Muscle of leg (tissue), 11 donors: ENCODE results near the gene AHDC1. TPM values are rescaled to one million over a fixed set of nuclear protein-coding genes. Genes with fewer than 3 reads are reported as not detected.

Source experiments
- DNase-seq: peaks from one replicate; pipeline ENCODE4 v3.0.0; 2013
- H3K27ac ChIP-seq: one replicate; pipeline ENCODE4 v1.5.1; 2013; ENCODE audit warnings: mild to moderate bottlenecking, low read length, control low read depth
- H3K27me3 ChIP-seq: one replicate; pipeline ENCODE4 v1.6.1; 2013; ENCODE audit warnings: low read length; ENCODE audit not compliant: control insufficient read depth, insufficient read depth
- H3K36me3 ChIP-seq: one replicate; pipeline ENCODE4 v1.6.1; 2013; ENCODE audit warnings: low read length; ENCODE audit not compliant: control insufficient read depth, insufficient read depth
- H3K4me1 ChIP-seq: one replicate; pipeline ENCODE4 v1.6.1; 2013; ENCODE audit warnings: low read length; ENCODE audit not compliant: control insufficient read depth, insufficient read depth
- H3K4me3 ChIP-seq: one replicate; pipeline ENCODE4 v1.5.1; 2013; ENCODE audit warnings: low read length, control low read depth
- H3K9me3 ChIP-seq: replicated peaks from 2 replicates; pipeline ENCODE4 v1.6.1; 2013; ENCODE audit warnings: low read depth, low read length; ENCODE audit not compliant: control insufficient read depth
- WGBS: methylation state at CpG from one replicate; pipeline ENCODE4 v1.1.5; 2013; ENCODE audit warnings: missing lambda C conversion rate; ENCODE audit not compliant: insufficient coverage; 5-methylcytosine and 5-hydroxymethylcytosine counted together
- polyA plus RNA-seq, 8 donors: library from polyadenylated mRNA; unstranded; fragments of 120-200 nt; gene quantifications; one replicate each; pipeline versions ENCODE4 v1.2.1 to v1.2.3, GENCODE V29; 2013; ENCODE audit warnings: inconsistent platforms in 1 of 8, low replicate concordance in 1 of 8; ENCODE audit not compliant: insufficient read length in 8 of 8, insufficient read depth in 1 of 8
- total RNA-seq: library from RNA; stranded (reverse); fragments of 120-200 nt; gene quantifications from one replicate; pipeline ENCODE4 v1.2.4, GENCODE V29; 2013

AHDC1 gene
- total and polyA plus RNA-seq, 9 donors = 24.0 to 97.6 (median 86.5) TPM

DNA sequence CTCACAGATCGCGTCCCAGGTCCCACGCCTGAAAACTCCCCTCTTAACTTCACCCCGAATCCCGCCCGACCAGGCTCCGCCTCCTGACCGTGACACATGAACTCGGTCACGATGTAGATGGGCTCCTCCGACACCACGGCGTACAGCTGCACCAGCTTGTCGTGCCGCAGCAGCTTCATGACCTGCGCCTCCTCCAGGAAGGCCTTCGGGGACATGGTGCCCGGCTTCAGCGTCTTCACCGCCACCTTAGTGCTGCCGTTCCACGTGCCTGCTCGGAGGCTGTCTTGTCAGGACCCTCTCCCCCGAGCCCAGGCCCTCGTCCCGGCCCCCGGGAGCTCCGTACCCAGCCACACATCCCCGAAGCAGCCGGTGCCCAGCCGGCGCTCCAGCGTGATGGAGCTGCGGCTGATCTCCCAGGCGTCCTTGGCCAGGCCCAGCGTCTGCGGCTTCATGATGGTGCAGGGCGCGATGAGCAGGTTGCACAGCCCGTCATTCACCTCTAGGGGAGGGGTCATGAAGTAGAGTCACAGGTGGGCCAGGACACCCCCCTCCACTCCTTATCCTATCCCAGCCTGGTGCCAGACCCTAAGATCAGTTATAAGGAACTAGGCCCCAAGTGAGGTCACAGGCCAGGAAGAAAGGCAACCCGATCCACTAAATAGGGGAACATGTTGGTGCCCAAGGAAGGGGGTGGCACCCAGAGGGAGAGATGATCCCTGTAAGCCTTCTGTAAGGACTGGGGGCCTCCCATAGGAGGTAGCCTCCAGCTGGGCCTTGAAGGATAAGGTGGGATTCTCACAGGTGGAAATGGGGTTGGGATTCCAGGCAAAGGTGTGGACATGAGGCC, 11.6 kb upstream of the AHDC1 start:
- Histone ChIP-seq H3K27me3 (no peaks in the 10 kb centered on the region), H3K27ac (no peak overlapping the region), H3K9me3 (no peaks in the 10 kb centered on the region), H3K4me3 (peak overlapping the region; percentile 8), H3K4me1 (peaks cover 7% of the 10 kb centered on the region), H3K36me3 (no peaks in the 10 kb centered on the region)
- DNase-seq = no peak
- 35% methylated on average over 34 of the region's 41 CpGs for WGBS

DNA sequence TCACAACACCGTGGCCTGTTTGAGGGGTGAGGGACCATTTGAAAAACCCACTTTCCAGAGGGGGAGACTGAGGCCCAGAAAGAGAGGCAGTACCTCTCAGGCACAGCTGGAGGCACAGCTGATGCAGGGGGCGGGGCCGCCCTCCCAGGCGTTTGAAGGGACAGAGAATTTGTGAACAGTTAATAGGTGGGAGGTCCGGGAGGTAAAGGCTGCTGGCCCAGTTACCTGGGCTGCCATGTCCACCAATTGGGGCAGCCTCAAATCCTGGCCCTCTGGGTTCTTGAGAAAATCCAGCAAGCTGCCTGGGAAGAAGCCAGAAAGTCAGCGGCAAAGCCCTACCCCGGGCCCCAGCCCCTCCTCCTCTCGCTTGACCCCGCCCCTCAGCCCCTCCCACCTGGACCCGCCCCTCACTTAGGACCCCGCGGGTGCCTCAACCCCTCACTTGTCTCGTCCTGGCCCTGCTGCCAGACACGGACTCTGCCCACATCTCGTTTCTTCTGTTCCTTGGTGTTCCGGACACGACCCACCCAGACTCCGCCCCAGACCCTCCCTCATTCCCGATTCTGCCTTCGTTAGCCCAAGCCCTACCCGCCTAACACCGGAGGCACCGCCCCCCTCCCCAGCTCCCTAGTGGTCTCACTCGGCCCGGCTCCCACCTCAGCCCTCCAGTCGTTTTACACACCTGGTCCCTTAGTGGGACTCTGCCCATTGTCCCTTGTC, 10.8 kb upstream of the AHDC1 start:
- Histone ChIP-seq H3K36me3 (no peaks in the 10 kb centered on the region), H3K27ac (no peak overlapping the region)

DNA sequence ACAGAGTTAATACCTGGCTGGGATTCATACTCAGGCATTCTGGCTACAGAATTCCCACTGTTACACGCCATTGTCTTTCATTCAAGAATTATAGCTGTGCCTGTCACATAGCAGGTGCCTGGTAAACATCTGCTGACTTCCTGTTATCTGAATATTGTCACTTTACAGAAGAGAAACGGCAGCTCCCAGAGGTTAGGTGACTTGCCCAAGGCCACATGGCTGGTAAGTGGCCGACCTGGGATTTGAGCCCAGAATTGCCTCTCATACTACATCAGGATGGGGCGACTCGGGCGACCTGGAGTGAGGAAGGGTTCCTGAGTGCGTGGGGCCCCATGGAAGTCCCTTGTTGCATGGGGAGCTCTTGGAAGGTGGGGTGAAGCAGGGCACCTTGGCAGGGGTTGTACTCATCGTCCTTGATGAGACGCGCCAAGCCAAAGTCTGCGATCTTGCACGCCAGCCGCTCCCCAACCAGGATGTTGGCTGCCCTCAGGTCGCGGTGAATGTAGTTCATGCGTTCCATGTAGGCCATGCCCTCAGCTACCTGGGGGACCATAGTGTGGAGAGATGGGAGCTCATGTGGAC, 10.2 kb upstream of the AHDC1 start:
- Histone ChIP-seq H3K27me3 (no peaks in the 10 kb centered on the region), H3K4me3 (no peak overlapping the region), H3K4me1 (peaks cover 7% of the 10 kb centered on the region), H3K36me3 (no peaks in the 10 kb centered on the region), H3K9me3 (no peaks in the 10 kb centered on the region), H3K27ac (no peak overlapping the region)
- DNase-seq = no peak
- 85% methylated on average over 8 of the region's 16 CpGs for WGBS

More for the DNA sequence above, 10.8 kb upstream of the AHDC1 start:
- H3K9me3 ChIP-seq = no peaks in the 10 kb centered on the region
- peak overlapping the region; percentile 8 for H3K4me3 ChIP-seq
- no peaks in the 10 kb centered on the region for H3K27me3 ChIP-seq
- no peak for DNase-seq
- WGBS = 10% methylated on average over 23 of the region's 26 CpGs
- peaks cover 7% of the 10 kb centered on the region for H3K4me1 ChIP-seq

GRCh38 chr1:27612718-27613117, 8.8 kb upstream of the AHDC1 start:
- Histone ChIP-seq H3K4me1 (peaks cover 13% of the 10 kb centered on the region), H3K4me3 (no peak overlapping the region), H3K27ac (no peak overlapping the region), H3K27me3 (no peaks in the 10 kb centered on the region), H3K9me3 (no peaks in the 10 kb centered on the region), H3K36me3 (no peaks in the 10 kb centered on the region)
- 93% methylated on average over 12 of the region's 12 CpGs for WGBS
- no peak for DNase-seq

- 40% methylated on average over 1 of the region's 4 CpGs for WGBS
- H3K36me3 ChIP-seq = no peaks in the 10 kb centered on the region
- peaks cover 23% of the 10 kb centered on the region for H3K4me1 ChIP-seq
- H3K27me3 ChIP-seq = no peaks in the 10 kb centered on the region
- DNase-seq = no peak
- H3K27ac ChIP-seq = no peak overlapping the region
- no peak overlapping the region for H3K4me3 ChIP-seq
- H3K9me3 ChIP-seq = no peaks in the 10 kb centered on the region
Observed at GRCh38 chr1:27611450-27611849, 7.5 kb upstream of the AHDC1 start.

DNA sequence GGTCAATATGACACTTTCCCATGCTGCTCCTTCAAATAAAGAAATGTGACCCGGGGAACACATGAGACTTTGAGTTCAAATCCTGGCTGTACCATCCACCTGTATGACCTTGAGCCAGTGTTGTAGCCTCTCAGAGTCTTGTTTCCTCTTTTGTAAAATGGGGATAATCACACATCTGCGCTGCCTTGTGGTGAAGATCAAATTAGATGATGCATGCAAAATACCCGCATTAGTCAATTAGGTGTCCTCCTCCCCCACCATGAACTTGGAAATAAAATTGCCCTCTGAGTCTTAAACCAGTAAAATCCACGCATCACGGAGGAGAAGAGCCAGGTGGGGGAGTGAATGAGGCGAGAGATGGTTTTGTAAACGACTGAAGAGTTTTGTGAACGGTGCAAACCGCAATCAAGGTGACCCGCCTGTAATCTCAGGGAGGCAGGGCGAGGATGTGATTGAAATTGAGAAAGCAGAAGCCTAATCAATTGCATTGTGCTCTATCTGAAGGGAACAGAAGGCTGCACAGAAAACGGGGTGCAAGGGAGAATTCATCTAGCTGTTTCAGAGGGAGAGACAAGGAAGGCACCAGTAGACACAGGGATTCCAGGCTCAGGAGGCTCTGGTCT, 5.8 kb upstream of the AHDC1 start:
- Histone ChIP-seq H3K4me1 (peaks cover 39% of the 10 kb centered on the region), H3K4me3 (no peak overlapping the region), H3K36me3 (no peaks in the 10 kb centered on the region), H3K9me3 (no peaks in the 10 kb centered on the region), H3K27ac (no peak overlapping the region), H3K27me3 (no peaks in the 10 kb centered on the region)
- WGBS = 69% methylated on average over 10 of the region's 12 CpGs
- DNase-seq = no peak

GRCh38 chr1:27609210-27609555, 5.2 kb upstream of the AHDC1 start:
- no peaks in the 10 kb centered on the region for H3K36me3 ChIP-seq
- no peak for DNase-seq
- peaks cover 39% of the 10 kb centered on the region for H3K4me1 ChIP-seq
- 60% methylated on average over 2 of the region's 3 CpGs for WGBS
- no peak overlapping the region for H3K27ac ChIP-seq
- H3K27me3 ChIP-seq = no peaks in the 10 kb centered on the region
- H3K4me3 ChIP-seq = no peak overlapping the region
- no peaks in the 10 kb centered on the region for H3K9me3 ChIP-seq

DNA sequence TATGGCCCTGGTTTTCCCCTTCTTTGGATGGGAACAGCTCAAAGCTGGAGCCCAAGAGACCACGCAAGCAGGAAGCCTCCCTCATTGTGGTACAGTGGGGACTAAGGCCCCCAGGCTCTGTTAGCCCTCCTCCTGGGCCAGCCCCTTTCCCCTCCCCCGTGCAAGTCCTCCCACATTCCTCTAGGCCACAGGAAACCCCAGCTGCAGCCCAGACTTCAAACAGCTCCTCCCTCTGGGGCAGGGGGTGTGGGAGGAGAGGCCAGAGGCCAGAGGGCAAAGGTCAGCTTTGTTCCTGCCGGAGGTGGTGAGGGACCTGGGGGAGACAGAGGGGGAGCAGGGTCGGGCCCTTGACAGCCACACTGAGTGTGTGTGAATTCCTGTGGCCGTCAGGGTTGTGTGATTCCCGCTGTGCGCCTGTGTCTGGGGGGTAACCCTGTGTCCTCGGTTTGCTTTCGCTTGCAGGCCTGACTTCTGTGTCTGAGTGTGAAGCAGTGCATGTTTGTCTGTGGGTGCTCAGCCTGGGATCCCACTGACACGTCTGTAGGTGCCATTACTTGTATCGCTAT, 3.4 kb upstream of the AHDC1 start:
- peak; percentile 70 for DNase-seq
- WGBS = 44% methylated on average over 5 of the region's 11 CpGs
- Histone ChIP-seq H3K27ac (peak overlapping the region; percentile 60), H3K4me3 (no peak overlapping the region), H3K9me3 (no peaks in the 10 kb centered on the region), H3K27me3 (no peaks in the 10 kb centered on the region), H3K36me3 (no peaks in the 10 kb centered on the region), H3K4me1 (peaks cover 39% of the 10 kb centered on the region)

- 58% methylated on average over 3 of the region's 3 CpGs for whole genome bisulfite sequencing
- Histone ChIP-seq H3K36me3 (no peaks in the 10 kb centered on the region), H3K4me3 (no peak overlapping the region), H3K9me3 (no peaks in the 10 kb centered on the region), H3K27ac (peak overlapping the region; percentile 60), H3K27me3 (no peaks in the 10 kb centered on the region), H3K4me1 (peaks cover 41% of the 10 kb centered on the region)
- DNase-seq = no peak
Observed at GRCh38 chr1:27606708-27607238, 2.8 kb upstream of the AHDC1 start.
